G401.6 (cell line): ENCODE data around the gene GOLT1A.

Experiments used
- FAIRE-seq: peaks from 2 replicates; lab custom pipeline; 2012; peaks lifted over from hg19 to GRCh38; lab: Jason Lieb, UNC

Gene GOLT1A

DNA sequence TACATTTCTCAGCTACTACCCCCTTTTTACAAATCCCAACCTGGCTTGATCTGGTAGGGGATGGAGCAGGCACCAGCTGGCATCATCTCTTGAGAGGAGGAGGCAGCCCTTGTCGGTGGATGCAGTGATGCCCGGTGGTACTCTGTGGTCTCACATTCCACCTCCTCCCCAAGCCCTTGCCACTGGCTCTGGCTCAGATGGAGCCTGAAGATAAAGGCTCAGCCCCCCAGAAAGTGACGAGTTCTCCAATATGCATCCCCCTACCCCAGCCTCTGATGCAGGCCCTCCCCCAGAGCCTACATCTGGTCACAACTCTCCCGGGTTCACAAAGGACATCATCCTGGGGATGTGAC lies 3.8 kb upstream of the GOLT1A start:
- FAIRE-seq = no peak

DNA sequence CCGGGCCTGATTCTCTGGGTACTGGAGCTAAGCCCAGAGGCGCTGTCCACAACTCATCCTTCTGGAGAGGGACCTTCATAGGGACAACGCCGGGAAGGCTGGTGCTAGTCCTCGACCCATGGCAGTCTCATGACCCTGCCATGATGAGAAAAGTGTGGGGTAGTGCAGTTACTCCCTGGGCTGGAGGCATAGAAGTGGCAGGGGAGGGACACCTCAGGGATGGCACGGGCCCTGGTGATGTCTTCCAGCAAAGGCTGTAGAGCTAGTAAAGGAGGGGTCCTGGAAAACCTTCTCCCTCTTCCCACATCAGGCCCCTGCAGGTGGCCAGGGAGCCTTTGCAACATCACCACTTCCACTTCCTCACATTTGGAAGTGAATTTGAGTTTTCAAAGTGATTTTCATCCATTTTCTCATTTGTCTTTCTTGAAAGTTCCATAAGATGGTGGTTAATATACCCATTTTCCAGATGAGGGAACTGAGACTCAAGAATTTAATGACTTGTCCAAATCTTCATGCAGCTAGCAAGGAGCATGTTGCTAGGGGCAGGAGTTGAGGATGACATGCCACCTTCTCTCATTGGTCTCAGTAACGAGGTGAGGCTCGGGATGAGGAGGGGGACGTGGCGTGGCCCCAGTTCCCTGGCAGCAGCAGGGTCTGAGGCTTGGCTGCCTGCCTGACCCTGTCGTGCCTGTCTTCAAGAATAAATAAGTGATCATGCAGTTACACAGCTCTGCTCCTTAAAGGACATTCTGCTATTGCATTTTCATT lies 3.3 kb upstream of the GOLT1A start:
- FAIRE-seq = no peak

DNA sequence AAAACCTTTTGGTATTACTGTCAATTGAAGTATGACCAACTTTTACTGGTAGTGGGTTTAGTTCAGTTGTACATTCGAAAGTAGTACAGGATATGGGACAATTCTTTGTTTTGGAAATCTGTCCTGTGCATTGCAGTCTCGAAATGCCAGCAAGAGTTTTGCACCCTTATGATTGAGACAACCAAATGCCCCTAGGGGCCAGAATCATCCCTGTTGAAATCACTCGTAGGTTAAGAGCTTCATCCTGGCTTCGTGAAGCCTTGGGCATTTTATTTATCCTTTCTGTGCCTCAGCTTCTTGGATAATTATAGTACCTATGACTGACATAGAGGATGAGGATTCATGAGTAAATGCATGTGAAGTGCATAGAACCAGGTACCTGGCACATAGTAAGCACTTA lies 2.4 kb upstream of the GOLT1A start:
- FAIRE-seq = no peak

DNA sequence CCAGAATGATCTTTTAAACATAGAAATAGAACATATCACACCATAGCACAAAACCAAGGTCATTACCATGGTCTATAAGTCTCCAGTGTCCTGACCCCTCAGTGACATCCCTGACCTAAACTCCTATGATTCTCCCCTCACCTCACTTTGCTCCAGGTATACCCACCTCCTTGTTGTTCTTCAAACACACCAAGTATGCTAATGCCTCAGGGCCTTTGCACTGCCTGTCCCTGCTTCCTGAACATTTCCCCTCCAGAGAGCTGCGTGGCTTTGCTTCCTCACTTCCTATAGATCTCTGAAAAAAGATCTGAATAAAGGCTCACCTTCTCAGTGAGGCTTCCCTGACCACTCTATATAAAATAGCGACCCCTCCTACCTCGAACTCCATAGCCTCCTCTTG lies 1.1 kb downstream of the GOLT1A start:
- FAIRE-seq = no peak

DNA sequence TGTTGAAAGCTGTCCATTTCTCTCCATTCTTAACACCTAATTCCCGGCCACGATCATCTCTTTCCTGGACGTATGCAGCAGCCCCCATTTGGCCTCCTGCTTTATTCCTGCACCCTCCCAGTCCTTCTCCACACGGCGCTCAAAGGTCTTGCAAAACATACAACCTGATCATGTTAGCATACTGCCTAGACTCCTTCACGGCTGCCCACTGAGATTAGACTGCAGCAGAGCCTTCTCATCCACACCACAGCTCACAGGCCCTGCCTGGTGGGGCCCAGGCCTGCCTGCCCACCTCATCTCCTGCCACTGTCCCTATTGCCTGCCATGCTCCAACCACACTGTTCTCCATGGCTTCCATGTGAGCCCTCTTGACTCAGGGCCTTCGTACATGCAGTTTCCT lies 2.7 kb downstream of the GOLT1A start:
- no peak for FAIRE-seq

DNA sequence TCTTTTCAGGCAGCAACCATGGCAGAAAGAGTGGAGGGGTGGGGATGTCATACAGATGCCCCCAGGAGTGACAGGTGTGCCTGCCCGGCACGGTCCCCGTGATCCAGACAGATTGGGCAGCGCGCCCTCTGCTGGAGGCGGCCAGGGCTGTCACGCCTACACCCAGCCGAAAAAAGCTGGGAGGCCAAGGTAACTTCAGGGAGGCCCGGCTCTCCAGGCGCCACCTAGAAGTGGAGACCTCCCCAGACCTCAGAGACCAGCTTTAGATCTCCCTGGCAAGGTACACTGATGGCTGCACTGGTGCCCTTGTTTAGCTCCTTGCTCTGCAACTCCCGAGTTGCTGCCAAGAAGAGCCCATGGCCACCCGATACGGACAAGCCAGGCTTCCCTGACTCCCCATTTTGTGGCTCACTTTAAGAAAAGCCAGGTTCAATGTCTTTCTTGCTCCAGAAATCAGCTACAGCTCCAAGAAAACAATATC lies 6.6 kb downstream of the GOLT1A start:
- no peak for FAIRE-seq

DNA sequence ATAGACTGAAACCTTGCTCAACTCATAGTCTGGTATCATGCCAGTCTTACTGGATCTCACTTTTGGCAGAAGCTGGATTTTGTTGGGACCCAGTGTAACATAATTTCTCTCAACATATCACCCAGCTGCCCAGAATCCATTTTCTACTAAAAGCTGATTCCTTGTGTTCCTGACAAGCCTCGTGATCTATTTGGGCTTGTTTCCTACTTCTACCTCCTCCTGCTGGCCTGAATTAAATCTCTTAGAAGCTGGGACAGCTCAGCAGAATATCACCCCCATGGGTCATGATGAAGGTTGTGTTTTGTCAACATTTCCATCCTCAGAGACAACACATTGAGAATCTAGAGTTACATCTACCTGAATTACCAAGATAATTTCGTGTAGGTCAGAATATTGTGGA lies 7.7 kb downstream of the GOLT1A start:
- FAIRE-seq = no peak

DNA sequence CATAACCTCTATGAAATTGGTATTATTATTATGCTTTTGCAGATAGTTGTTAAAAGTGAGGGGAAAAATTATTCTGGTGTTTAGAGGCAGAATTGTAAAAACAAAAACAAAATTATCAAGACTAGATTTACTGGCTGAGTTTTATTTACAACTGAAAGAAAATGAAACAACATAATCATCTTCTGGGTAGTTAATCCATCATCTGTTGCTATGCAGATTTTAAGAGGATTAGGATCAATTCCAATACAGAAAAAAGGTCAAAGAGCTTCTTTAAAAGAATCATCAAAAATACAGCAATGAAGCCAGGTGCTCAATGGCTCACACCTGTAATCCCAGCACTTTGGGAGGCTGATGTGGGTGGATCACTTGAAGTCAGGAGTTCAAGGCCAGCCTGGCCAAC lies 8.3 kb downstream of the GOLT1A start:
- FAIRE-seq = no peak

DNA sequence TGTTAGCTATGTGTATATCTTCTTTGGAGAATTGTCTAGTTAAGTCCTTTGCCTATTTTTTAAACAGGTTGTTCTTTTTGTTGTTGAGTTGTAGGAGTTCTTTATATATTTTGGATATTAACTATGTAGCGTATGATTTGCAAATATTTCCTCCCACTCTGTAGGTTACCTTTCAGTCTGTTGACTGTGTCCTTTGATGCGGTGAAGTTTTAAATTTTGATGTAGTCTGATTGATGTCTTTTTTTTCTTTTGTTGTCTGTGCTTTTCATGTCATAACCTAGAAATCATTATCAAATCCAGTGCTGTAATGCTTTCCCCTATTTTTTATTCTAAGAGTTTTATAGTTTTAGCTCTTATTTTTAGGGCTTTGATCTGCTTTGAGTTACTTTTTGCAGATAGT lies 8.8 kb downstream of the GOLT1A start:
- no peak for FAIRE-seq

DNA sequence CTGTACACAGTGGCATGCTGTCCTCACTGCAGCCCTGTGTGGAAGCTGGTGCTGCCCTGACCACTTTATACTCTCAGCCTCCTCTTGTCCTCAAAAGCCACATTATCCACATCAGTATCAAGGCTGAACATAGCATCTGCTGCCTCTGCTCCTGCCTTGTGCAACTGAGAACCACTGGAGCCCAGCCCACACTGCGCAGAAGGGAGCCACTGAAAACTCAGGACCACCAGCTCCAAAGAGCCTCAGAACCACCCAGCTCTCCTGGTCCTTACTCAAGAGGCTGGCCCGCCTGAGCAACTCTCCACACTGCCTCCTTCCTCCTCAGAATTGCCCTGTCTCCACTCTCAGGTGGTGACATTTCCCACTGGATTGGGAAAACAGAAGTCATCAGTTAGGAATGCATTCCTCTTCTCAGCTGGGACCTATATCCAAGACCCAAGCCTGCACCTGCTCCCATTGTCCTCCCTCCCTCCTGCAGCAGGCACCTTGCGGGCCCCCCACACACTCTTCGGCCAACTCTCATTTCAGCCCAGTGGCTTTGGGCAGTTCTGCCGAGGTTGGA lies 10.5 kb downstream of the GOLT1A start:
- FAIRE-seq = no peak

DNA sequence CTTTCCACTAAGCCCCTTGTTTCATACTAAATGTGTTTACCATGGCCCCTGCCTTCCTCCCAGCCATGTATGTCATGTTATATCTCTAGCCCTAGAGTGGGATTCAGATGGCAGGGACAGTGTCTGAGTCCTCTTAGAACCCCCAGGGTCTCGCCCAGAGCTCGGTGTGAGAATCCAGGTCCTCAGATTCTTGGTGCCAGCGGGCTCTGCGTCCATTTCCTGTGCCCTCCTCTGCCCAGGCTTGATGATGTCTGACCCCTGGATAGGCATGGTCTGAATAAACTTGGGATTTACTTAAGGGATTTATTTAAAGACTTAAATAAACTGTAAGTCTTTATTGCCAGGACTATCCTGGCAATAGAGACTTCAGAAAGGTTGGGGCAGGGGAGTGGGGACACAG lies 11.3 kb downstream of the GOLT1A start:
- FAIRE-seq = no peak

DNA sequence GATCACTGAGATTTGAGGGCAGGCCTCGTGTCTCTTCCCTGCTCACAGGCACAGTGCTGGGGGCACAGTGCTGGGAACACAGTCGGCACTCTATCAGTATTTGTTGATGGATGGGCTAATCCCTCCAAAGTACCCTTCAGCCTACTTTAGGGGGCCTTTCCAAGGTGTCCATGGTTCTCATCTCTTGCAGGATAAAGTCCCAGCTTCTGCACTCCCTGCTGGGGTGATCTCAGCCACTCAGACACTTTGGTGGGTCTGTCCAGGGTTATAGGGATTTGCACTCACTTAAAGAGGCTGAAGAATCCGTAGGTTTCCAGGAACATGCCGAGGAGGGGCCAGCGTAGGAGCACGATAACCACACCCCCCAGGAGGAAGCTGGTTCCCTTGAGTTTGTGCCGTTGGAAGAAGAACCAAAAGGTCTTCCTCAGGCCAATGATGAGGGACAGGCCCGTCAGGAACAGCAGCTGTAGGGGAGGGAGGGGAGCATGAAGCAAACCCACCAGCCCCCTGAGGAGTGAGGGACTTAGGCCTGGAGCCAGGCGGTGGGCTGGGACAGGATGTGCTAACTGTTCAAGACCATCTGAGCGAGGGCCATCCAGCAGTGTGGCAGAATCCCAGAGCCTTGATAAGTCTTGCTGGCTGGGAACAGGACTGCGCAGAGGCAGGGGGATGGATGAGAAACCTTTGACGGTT lies 12.3 kb downstream of the GOLT1A start:
- no peak for FAIRE-seq

DNA sequence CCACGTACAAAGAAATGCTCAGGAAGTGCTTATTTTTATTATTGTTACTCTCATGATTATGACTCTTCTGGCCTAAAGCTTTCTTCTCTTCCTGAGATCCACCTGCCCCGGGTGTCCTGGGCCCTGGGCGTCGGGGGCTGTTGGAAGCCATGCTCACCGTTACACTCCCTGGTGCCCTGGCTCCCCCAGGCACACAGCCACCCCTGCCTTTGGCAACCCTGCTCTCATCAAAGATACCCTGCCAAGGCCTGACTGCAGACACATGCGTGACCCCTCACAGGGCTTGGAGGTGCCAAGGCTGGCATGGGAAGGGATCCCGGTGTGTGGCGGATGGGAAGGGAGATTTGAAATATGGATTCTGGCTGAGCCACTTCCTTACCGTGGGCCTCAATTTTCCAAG lies 14.2 kb downstream of the GOLT1A start:
- FAIRE-seq = no peak

DNA sequence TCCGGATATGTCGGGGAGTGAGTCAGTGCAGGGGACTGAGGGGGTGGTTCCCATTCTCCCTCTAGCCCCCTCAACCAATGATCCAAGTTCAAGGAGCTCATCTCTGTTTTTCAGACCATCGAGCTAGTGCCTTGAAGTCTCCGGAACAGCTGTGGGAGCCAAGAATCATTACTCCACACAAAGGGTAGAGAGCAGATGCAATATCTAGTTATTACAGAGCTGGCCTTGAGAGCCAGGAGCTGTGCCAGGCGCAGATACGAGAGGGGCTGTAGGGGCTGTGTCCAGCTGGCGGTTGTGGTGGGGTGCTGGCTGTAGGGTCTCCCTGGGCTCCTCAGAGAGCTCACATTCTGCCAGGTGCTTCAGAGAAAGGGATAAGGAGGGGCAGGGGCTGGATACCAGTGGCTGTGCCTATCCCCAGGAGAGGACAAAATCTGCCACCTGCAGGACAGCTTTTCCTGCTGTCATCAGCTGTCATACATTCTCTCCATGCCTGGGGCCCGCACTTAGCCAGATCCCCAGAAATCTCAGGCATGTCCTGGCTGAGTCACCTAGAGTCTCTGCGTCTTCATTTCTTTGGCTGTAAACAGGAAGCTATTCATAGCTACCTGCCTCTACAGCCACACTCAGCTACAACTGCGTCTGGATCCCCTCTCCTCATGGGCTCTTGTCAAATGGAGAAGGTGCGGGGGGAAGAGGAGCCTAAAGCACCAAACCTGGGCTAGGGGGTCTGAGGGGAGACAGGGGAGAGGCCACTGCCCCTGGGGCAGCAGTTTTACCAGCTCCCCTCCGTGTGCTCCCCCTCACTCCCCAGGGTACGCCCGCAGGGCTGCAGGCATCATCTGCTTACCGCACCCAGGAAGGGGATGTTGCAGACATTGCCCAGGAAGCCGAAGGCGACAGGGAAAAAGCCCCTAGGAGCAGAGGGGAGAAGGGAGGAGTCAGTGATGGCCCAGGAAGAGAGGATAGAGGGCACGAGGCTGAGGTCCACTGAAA lies 15.1 kb downstream of the GOLT1A start:
- FAIRE-seq = no peak

DNA sequence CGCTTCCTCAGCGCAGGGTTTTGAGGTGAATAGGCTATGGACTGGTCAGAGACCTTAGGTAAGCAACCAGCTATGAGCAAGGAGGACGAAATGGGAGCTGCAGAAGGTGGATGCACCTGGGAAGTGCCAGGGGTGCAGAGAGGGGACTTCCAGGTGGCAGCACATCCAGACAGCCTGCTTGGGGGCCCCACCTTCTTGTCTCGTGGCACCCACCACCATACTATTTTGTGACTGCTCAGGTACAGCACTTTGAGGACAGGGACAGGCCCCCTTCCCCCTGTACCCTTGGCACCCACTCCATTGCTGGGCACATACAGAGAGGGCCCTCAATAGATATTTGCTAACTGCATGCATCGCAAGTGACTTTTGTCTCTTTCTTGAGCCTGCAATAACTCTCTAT lies 16.7 kb downstream of the GOLT1A start:
- FAIRE-seq = no peak

DNA sequence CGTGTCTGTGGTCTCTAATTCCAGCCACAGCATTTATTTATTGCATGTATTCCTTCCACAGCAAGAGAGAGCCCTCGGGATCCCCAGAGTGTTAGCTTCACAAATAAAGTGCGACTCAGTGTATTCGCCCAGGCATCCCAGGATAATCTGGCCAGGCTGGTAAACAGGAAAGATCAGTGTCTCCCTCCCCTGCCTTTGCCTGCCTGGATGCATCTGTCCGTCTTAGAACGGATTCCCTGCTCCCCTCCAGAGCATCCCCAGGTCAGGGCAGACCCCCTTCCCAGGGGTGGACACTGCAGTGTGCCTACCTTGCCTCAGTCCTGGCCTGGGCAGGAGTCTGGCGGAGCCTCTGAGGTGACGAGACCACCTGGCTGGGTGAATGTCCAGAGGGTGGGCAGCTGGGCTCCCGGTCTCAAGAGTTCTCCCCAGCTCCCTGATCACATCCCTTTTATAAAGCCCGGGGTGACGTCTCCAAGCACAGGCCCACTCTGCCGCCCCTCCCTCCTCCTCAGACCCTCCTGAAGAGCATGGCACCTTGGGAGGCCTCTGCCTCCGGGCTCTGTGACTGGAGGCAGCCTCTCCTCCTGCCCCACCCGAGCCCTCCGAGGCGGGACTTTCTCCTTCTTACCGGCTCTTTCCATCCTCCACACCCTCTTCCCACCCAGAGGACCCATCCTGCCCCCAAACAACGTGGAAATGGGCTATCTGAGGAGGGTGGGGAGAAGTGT lies 17.6 kb downstream of the GOLT1A start, which contains the start of gene KISS1:
Gene KISS1 (minus strand): TSS at position 424 of the 728 bp plus-strand sequence. CDS start 3,615 bp downstream, outside the sequence.
- no peak for FAIRE-seq

DNA sequence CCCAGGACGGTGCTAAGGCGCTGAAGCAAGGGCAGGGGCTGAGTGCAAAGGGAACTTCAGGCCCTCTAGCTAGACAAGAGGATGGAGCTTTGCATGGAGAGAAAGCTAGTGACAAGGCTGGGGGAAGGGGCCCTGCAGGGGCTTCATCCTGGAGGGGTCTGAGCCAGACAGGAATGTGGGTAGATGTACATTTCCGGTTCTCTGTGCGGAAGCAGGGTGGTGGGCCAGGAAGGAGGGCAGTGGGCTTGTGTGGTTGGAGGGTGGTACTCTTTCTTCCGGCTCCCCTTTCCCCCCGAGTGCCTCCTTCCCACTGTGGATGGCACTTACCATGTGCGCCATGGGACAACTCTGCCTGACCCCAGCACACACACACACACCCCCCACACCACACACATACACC lies 19.0 kb downstream of the GOLT1A start:
- FAIRE-seq = no peak

DNA sequence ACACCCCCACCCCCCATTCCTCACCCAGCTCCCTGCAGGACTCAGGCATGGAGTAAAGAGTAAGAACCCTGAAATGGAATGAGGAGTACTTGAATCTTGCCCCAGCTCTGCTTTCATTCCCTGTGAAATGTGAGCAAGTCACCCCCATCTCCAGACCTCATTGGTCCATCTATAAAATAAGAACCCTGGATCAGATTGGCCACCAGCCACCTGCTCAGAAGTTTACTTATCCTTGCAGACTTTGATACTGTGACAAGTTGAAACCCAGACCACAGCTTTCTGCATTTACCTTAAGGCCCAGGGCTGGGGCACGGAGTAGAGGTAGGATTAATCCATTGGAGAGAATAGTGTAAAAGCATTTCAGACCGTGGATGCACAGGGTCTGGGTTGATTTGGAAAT lies 19.7 kb downstream of the GOLT1A start:
- no peak for FAIRE-seq

DNA sequence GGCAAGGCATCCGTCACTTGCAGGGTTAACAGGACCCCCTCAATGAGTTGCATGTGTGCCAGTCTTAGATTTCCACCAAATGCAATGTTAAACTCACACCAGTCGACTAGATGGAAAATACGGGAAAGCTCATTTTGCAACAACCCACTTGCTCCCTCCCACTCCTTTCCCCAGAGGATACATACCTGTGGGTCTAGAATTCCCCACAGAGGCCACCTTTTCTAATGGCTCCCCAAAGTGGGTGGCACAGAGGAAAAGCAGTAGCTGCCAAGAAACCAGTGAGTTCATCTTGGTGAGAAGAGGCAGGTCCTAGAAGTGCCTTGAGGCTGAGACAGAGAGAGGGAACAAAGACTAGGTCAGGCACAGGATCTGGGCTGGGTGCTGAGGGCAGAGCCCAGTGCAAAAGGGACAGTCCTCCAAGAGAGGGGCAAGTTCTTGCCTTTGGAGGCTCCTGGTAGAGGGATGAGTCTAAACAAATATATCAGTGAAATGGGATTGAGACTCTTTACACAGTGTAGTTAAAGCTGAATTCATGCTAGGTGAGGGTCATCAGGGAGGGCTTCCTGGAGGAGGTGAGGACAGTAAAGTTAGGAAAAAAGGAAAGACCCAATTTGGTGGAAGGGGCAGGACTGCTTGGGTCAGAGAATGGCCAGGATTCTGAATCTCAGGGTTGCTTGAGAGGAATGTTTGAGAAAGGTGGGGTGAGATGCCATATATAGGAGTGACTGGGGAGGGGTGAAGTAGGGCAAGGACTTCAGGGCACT lies 21.0 kb downstream of the GOLT1A start:
- no peak for FAIRE-seq

DNA sequence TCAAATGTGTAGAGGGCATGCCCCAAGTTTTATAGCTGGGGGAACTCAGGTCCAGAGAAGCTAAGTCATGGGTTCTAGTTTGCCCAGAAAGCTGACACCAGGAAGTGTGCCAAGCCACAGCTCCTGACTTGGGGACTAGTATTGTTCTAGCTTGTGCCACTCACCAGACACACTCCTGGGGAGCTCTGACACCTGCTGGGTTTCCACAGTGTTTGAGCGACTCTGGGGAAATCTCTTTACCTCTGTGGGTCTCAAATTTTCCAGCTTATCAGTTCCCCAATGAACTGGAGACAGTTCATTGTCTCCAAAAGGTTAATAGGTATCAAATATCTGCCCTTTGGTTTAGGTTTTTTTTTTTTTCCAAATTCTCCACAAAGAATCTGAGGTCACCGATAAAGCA lies 21.7 kb downstream of the GOLT1A start:
- no peak for FAIRE-seq

DNA sequence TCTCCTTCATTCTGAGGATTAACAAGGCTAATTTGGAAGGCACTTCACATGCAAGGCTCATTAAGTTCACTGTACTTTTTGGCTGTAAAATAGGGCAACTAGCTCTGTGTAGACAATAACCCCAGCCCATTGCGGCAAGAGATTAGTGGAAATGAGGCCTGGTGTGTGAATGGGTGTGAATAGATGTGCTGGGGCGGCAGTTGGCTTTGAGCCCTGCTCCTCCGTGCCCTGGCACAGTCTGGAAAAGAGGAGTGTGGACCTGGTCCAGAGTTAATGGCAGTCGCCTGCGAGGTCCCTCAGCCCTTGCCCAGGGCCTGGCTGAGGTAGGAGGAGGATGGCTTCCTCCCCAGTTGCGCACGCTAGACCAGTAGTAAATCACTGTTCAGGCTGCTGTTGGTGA lies 22.3 kb downstream of the GOLT1A start:
- no peak for FAIRE-seq
